H9 (cell line): ENCODE results near the gene APPL2. TPM values are rescaled to one million over a fixed set of nuclear protein-coding genes. Genes with fewer than 3 reads are reported as not detected.
A peak's percentile ranks its signal among the peaks of the same experiment; 100 is the strongest.

Source experiments
- DNase-seq: peaks from one replicate; pipeline ENCODE4 v3.0.0-alpha.2; 2017
- H2AFZ ChIP-seq: one replicate; pipeline ENCODE4 v1.6.1; 2013; ENCODE audit warnings: mild to moderate bottlenecking, low read length, control low read depth, moderate library complexity
- H2AK5ac ChIP-seq: 2 replicates; pipeline ENCODE4 v1.6.1; 2013; ENCODE audit warnings: low read length, control low read depth, mixed read lengths; ENCODE audit not compliant: insufficient read length
- H2BK120ac ChIP-seq: one replicate; pipeline ENCODE4 v1.6.1; 2013; ENCODE audit warnings: low read depth, mild to moderate bottlenecking, low read length, control low read depth, inconsistent platforms; ENCODE audit not compliant: poor library complexity, severe bottlenecking
- H2BK12ac ChIP-seq: 2 replicates; pipeline ENCODE4 v1.6.1; 2013; ENCODE audit warnings: low read length, control low read depth, mixed read lengths, low read depth; ENCODE audit not compliant: insufficient read length
- H2BK15ac ChIP-seq: 2 replicates; pipeline ENCODE4 v1.6.1; 2013; ENCODE audit warnings: low read depth, low read length, control low read depth
- H2BK20ac ChIP-seq: one replicate; pipeline ENCODE4 v1.6.1; 2013; ENCODE audit warnings: low read depth, mild to moderate bottlenecking, low read length, control low read depth, inconsistent platforms; ENCODE audit not compliant: poor library complexity, severe bottlenecking
- H2BK5ac ChIP-seq: 2 replicates; pipeline ENCODE4 v1.6.1; 2013; ENCODE audit warnings: low read length, control low read depth, mixed read lengths; ENCODE audit not compliant: insufficient read length
- H3K14ac ChIP-seq: 2 replicates; pipeline ENCODE4 v1.6.1; 2013; ENCODE audit warnings: low read length, control low read depth; ENCODE audit not compliant: insufficient read depth
- H3K18ac ChIP-seq: 2 replicates; pipeline ENCODE4 v1.6.1; 2013; ENCODE audit warnings: low read depth, mild to moderate bottlenecking, mixed read lengths, low read length, control low read depth; ENCODE audit not compliant: insufficient read length
- H3K23ac ChIP-seq: 2 replicates; pipeline ENCODE4 v1.6.1; 2013; ENCODE audit warnings: low read length, control low read depth, mixed read lengths, low read depth; ENCODE audit not compliant: insufficient read length
- H3K23me2 ChIP-seq: 2 replicates; pipeline ENCODE4 v1.6.1; 2013; ENCODE audit warnings: low read depth, mild to moderate bottlenecking, mixed read lengths, low read length, control low read depth; ENCODE audit not compliant: insufficient read length, poor library complexity, severe bottlenecking
- H3K27ac ChIP-seq: 2 replicates; pipeline ENCODE4 v1.5.1; 2013; ENCODE audit warnings: low read length, control low read depth, mixed read lengths, low read depth; ENCODE audit not compliant: insufficient read length
- H3K27me3 ChIP-seq: 2 replicates; pipeline ENCODE4 v1.6.1; 2013; ENCODE audit warnings: low read length, control low read depth, inconsistent platforms; ENCODE audit not compliant: insufficient read depth
- H3K4ac ChIP-seq: 2 replicates; pipeline ENCODE4 v1.6.1; 2013; ENCODE audit warnings: low read depth, mild to moderate bottlenecking, control low read depth, inconsistent platforms, low read length, moderate library complexity
- H3K4me1 ChIP-seq: 2 replicates; pipeline ENCODE4 v1.6.1; 2013; ENCODE audit warnings: low read length, control low read depth, inconsistent platforms; ENCODE audit not compliant: insufficient read depth
- H3K4me2 ChIP-seq: 2 replicates; pipeline ENCODE4 v1.6.1; 2013; ENCODE audit warnings: low read length, control low read depth, mixed read lengths; ENCODE audit not compliant: insufficient read length, insufficient read depth
- H3K56ac ChIP-seq: 2 replicates; pipeline ENCODE4 v1.6.1; 2013; ENCODE audit warnings: low read depth, mild to moderate bottlenecking, mixed read lengths, low read length, control low read depth; ENCODE audit not compliant: insufficient read length
- H3K79me1 ChIP-seq: 2 replicates; pipeline ENCODE4 v1.6.1; 2013; ENCODE audit warnings: low read depth, mild to moderate bottlenecking, moderate library complexity, low read length, control low read depth, inconsistent platforms; ENCODE audit not compliant: insufficient read depth, poor library complexity, severe bottlenecking
- H3K79me2 ChIP-seq: 2 replicates; pipeline ENCODE4 v1.6.1; 2013; ENCODE audit warnings: low read length, control low read depth, inconsistent platforms; ENCODE audit not compliant: insufficient read depth
- H3K9ac ChIP-seq: 2 replicates; pipeline ENCODE4 v1.6.1; 2013; ENCODE audit warnings: low read length, control low read depth, mixed read lengths; ENCODE audit not compliant: insufficient read length; ENCODE audit errors: extremely low read depth
- H3K9me3 ChIP-seq: one replicate; pipeline ENCODE4 v1.6.1; 2013; ENCODE audit warnings: low read depth, low read length, inconsistent platforms; ENCODE audit not compliant: control insufficient read depth
- H3T11ph ChIP-seq: one replicate; pipeline ENCODE4 v1.6.1; 2013; ENCODE audit warnings: mild to moderate bottlenecking, low read length, control low read depth, inconsistent platforms
- H4K20me1 ChIP-seq: one replicate; pipeline ENCODE4 v1.6.1; 2013; ENCODE audit not compliant: control insufficient read depth, insufficient read length, insufficient read depth
- H4K5ac ChIP-seq: 2 replicates; pipeline ENCODE4 v1.6.1; 2013; ENCODE audit warnings: low read depth, mild to moderate bottlenecking, mixed read lengths, low read length, control low read depth; ENCODE audit not compliant: insufficient read length
- H4K8ac ChIP-seq: replicated peaks from 2 replicates; pipeline ENCODE4 v1.6.1; 2013; ENCODE audit warnings: low read length, control low read depth, mixed read lengths, low read depth; ENCODE audit not compliant: insufficient read length
- H4K91ac ChIP-seq: 2 replicates; pipeline ENCODE4 v1.6.1; 2013; ENCODE audit warnings: low read depth, mild to moderate bottlenecking, moderate library complexity, mixed read lengths, low read length, control low read depth; ENCODE audit not compliant: insufficient read length
- H3K27ac Mint-ChIP-seq, 3 experiments: 2 replicates in 2 of 3; 3 replicates in 1 of 3; pipeline ENCODE4 v1.8.0; 2020 to 2021; ENCODE audit warnings: mixed read lengths in 3 of 3, mild to moderate bottlenecking in 1 of 3, moderate library complexity in 1 of 3
- H3K27me3 Mint-ChIP-seq: 2 replicates; pipeline ENCODE4 v1.8.0; 2021; ENCODE audit warnings: low read depth, mild to moderate bottlenecking, moderate library complexity, mixed read lengths
- H3K36me3 Mint-ChIP-seq, 3 experiments: 2 replicates in 2 of 3; 3 replicates in 1 of 3; pipeline ENCODE4 v1.8.0; 2020 to 2021; ENCODE audit warnings: low read depth in 3 of 3, mixed read lengths in 3 of 3; ENCODE audit not compliant: insufficient read depth in 1 of 3
- H3K4me1 Mint-ChIP-seq, 2 experiments: 2 replicates each; pipeline ENCODE4 v1.8.0; 2020; ENCODE audit warnings: mixed read lengths in 2 of 2
- H3K4me3 Mint-ChIP-seq, 2 experiments: 2 replicates in 1 of 2; 3 replicates in 1 of 2; pipeline ENCODE4 v1.8.0; 2020 to 2021; ENCODE audit warnings: mild to moderate bottlenecking in 2 of 2, mixed read lengths in 2 of 2, moderate library complexity in 1 of 2
- H3K9me3 Mint-ChIP-seq, 2 experiments: 2 replicates in 1 of 2; 3 replicates in 1 of 2; pipeline ENCODE4 v1.8.0; 2020; ENCODE audit warnings: mild to moderate bottlenecking in 2 of 2, mixed read lengths in 2 of 2, moderate library complexity in 1 of 2
- CTCF ChIP-seq: fragments of 200-600 bp; sonication (generic); conservative IDR thresholded peaks from 3 replicates; pipeline ENCODE4 v1.8.0; 2021; ENCODE audit warnings: antibody characterized with exemption, mild to moderate bottlenecking
- WGBS: extraction: QIAGEN DNeasy Blood & Tissue Kit; methylation state at CpG from one replicate; pipeline ENCODE4 v1.1.7; 2013; ENCODE audit warnings: missing lambda C conversion rate, low lambda C conversion rate, mixed read lengths; ENCODE audit not compliant: insufficient read length; ENCODE audit errors: extremely low coverage; 5-methylcytosine and 5-hydroxymethylcytosine counted together
- total RNA-seq: library from RNA; stranded (reverse); gene quantifications from 2 replicates; pipeline ENCODE4 v1.2.1, GENCODE V29; 2021

APPL2 gene
- total RNA-seq, 1 experiment from 2014 or later = 18.5 TPM

DNA sequence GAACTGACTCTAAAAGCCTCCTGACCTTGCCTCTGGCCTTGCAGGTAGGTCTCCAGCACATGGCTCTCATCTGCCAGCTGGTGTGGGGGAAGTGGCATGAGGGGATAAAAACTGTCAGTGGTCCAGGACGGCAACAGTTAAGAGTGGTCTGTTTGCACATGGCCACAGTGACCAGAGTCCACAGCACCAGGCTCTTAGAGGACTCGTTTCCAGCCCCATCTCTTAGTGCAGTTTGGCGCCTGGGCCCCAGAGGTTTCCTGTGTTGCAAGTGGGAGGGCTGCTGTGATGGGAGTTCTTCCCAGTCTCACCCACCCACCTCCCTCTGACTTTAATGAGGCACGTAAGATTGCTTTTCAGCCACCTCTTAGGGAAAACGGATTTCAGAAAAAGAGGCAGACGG, 37.0 kb downstream of the APPL2 start:
- Histone ChIP-seq H3K79me1 (no peaks in the 10 kb centered on the region), H4K5ac (no peak overlapping the region), H4K91ac (no peak overlapping the region), H2BK15ac (no peak overlapping the region), H2BK120ac (no peak overlapping the region), H2AFZ (no peak overlapping the region), H3K56ac (no peak overlapping the region), H4K20me1 (no peaks in the 10 kb centered on the region), H2BK12ac (no peak overlapping the region), H2AK5ac (no peak overlapping the region), H3K4me1 (no peaks in the 10 kb centered on the region), H3K14ac (no peak overlapping the region), H4K8ac (no peak overlapping the region), H3K18ac (no peak overlapping the region), H3T11ph (no peak overlapping the region), H3K9me3 (no peaks in the 10 kb centered on the region), H3K4me2 (no peak overlapping the region), H3K79me2 (no peaks in the 10 kb centered on the region), H3K27ac (no peak overlapping the region), H3K9ac (no peak overlapping the region), H2BK20ac (no peak overlapping the region), H3K27me3 (no peaks in the 10 kb centered on the region; the same call in 1 of the 2 replicates), H3K4ac (no peak overlapping the region), H3K23ac (no peak overlapping the region), H2BK5ac (no peak overlapping the region), H3K23me2 (no peaks in the 10 kb centered on the region)
- no CpG with 5 or more reads among the region's 6 CpGs for WGBS
- peaks cover 8 to 34% (median 33%) of the 10 kb centered on the region in 3 experiments; a peak in 6 of 7 replicates for H3K36me3 Mint-ChIP-seq
- H3K4me1 Mint-ChIP-seq = peaks cover 0 to 5% of the 10 kb centered on the region in 2 experiments; a peak in 1 of 4 replicates
- no peak overlapping the region for H3K4me3 Mint-ChIP-seq
- H3K27me3 Mint-ChIP-seq = no peaks in the 10 kb centered on the region
- TF ChIP-seq CTCF = no peak
- no peaks in the 10 kb centered on the region for H3K9me3 Mint-ChIP-seq
- peak overlapping the region in 1 of 3 experiments; percentile 27; a peak in 2 of 7 replicates for H3K27ac Mint-ChIP-seq
- no peak for DNase-seq
